Measurements from ENCODE around the gene EME1. TPM values are rescaled to one million over a fixed set of nuclear protein-coding genes. Genes with fewer than 3 reads are reported as not detected.

EME1 gene
- total and polyA plus RNA-seq, 5 donors: 0.36 to 0.59 (median 0.46) TPM; not detected in 2

DNA sequence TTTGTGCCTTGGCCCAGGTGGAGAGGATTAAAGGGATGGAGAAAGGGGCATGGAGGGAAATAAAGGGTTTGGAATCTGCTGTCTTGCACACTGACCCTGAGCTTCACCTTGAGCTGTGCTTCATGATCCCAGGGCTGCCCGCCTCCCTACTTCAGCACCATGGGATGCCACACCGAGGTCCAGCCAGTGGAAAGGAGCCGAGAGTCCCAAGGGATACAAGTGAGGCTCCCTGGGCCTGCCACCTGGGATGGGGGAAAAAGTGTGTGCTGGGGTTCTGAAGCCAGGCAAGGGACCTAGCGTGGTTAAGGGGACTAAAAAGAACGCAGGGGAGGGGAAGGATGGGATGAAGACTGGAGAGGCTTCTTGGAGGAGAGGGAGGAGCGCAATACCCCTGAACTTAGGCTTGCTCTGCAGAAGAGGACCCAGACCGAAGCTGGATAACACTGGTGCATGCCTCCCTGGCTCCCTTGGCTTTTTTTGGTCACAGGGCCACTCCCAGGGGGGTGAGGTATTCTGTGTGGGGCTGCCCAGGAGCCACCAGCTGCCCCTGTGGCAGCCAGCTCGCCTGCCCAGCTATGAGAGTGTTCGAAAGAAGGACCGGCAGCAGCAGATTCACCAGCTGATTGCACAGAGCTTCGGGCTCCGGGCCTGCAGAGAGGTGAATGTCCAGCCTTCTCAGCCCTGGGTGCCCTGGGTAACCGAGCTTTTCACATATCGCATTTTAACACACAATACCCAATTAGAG lies 7.2 kb upstream of the EME1 start:
- intact Hi-C loops (cut with DNase I): loop anchor here in 2 of 4 donors (10.0 kb wide), 1 partner anchor 109 kb away; the partner anchor contains the start of gene RSAD1 (in 2 of the 2)
- WGBS: 89% methylated on average over 14 of the region's 14 CpGs
- Histone ChIP-seq H3K9me3 (ENCODE audit: control insufficient read depth, low read length) (no peaks in the 10 kb centered on the region), H3K27me3 (ENCODE audit: control insufficient read depth, insufficient read depth) (no peaks in the 10 kb centered on the region), H3K4me3 (ENCODE audit: low read length) (no peak overlapping the region), H3K27ac (ENCODE audit: low read length) (no peak overlapping the region), H3K4me1 (ENCODE audit: control insufficient read depth, insufficient read depth, low read length) (no peaks in the 10 kb centered on the region)
- ATAC-seq (no peak), DNase-seq (no peak)

DNA sequence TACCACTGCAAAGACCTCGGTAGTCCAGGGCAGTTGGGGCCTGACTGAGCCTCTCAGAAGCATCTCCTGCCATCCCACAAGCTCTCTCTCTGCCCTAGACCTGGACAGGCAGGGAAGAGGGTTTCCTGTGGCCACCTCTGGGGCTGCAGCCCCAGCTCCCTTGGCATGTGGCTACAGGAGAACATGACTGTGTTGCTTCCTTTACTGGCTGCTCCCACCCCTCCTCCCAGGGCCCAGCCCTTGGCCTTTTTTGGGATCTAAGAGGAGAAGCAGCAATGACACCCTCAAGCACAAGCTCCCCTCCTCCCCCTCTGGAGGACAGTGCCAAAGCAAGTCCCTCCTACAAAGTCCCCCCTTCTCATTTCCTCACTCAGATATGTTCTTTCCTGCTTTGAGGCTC lies 5.6 kb upstream of the EME1 start:
- H3K4me3 ChIP-seq (ENCODE audit: low read length): no peak overlapping the region
- no peak for ATAC-seq
- no peak overlapping the region for H3K27ac ChIP-seq (ENCODE audit: low read length)
- no peaks in the 10 kb centered on the region for H3K9me3 ChIP-seq (ENCODE audit: control insufficient read depth, low read length)
- intact Hi-C loops (cut with DNase I): loop anchor here in 2 of 4 donors (10.0 kb wide), 1 partner anchor 107 kb away; the partner anchor contains the start of gene RSAD1 (in 2 of the 2)
- DNase-seq: no peak
- H3K27me3 ChIP-seq (ENCODE audit: control insufficient read depth, insufficient read depth): no peaks in the 10 kb centered on the region
- no peaks in the 10 kb centered on the region for H3K4me1 ChIP-seq (ENCODE audit: control insufficient read depth, insufficient read depth, low read length)
- 93% methylated on average over 1 of the region's 1 CpG for WGBS

DNA sequence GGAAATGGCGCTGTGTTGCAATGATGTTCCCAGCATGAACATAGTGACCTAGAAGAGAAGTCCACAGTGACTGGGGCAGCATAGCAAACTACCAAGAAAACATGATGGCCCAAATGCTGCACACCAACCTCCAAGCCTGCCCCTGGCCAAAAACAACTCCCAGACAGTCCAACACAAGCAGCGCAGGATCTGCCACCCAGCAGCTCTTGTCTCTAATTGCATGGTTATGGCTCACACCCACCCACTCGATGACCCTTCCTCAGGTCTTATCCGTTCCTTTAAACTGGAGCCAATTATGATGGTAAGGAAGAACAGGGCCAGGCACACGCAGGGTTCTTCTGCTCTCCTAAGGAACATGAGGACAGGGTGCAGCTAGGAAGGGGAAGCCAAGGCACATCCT lies 3.0 kb upstream of the EME1 start:
- intact Hi-C loops (cut with DNase I): no loop called here
- no peak for DNase-seq
- H3K27me3 ChIP-seq (ENCODE audit: control insufficient read depth, insufficient read depth): no peaks in the 10 kb centered on the region
- H3K27ac ChIP-seq (ENCODE audit: low read length): no peak overlapping the region
- no peak overlapping the region for H3K4me3 ChIP-seq (ENCODE audit: low read length)
- no peak for ATAC-seq
- H3K4me1 ChIP-seq (ENCODE audit: control insufficient read depth, insufficient read depth, low read length): no peaks in the 10 kb centered on the region
- WGBS: 90% methylated on average over 5 of the region's 5 CpGs
- H3K9me3 ChIP-seq (ENCODE audit: control insufficient read depth, low read length): no peaks in the 10 kb centered on the region

DNA sequence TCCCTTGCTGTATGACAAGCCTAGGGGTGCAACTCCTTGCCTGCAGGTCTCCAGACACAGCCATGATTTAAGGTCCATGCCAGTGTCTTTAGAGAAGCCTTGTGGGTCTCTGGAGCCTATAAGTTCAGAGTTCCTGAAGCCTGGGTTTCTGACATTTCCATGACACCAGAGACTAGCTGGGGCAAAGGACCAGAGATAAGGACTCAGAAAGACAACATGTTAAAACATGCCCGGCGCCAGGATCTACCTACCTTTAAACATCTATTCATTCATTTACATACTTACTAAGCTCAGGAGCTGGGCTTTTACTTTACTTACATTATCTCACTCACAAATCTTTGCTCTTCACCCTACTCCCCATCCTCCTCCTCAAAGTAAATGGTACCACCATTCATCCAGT lies 1.5 kb upstream of the EME1 start:
- H3K27me3 ChIP-seq (ENCODE audit: control insufficient read depth, insufficient read depth): no peaks in the 10 kb centered on the region
- ATAC-seq: no peak
- no peak overlapping the region for H3K27ac ChIP-seq (ENCODE audit: low read length)
- DNase-seq: no peak
- intact Hi-C loops (cut with DNase I): no loop called here
- no peak overlapping the region for H3K4me3 ChIP-seq (ENCODE audit: low read length)
- no peaks in the 10 kb centered on the region for H3K9me3 ChIP-seq (ENCODE audit: control insufficient read depth, low read length)
- no peaks in the 10 kb centered on the region for H3K4me1 ChIP-seq (ENCODE audit: control insufficient read depth, insufficient read depth, low read length)
- WGBS: 95% methylated on average over 2 of the region's 2 CpGs

DNA sequence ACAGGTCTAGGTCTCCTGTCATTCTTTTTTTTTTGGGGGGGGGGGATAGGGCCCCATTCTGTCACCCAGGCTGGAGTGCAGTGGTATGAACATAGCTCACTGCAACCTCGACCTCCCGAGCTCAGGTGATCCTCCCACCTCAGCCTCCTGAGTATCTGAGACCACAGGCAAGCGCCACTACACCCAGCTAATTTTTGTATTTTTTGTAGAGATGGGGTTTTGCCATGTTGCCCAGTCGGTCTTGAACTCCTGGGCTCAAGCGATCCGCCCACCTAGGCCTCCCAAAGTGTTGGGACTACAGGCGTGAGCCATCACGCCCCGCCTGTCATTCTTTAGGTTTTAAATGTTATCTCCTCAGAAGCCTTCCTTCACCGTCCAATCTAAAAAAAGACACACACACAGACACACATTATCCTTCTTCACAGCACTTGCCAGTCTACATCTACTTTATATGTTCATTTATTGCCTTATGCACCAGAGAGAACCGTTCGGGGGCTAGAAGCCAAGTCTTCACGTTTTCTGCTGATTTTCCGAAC lies 739 bp upstream of the EME1 start:
- intact Hi-C loops (cut with DNase I): no loop called here
- DNase-seq: no peak
- no peaks in the 10 kb centered on the region for H3K9me3 ChIP-seq (ENCODE audit: control insufficient read depth, low read length)
- 20% methylated on average over 14 of the region's 14 CpGs for WGBS
- peak overlapping the region; percentile 88 for H3K27ac ChIP-seq (ENCODE audit: low read length)
- peak in 1 of 2 donors; percentile 16 for ATAC-seq
- no peaks in the 10 kb centered on the region for H3K4me1 ChIP-seq (ENCODE audit: control insufficient read depth, insufficient read depth, low read length)
- H3K4me3 ChIP-seq (ENCODE audit: low read length): peak overlapping the region; percentile 56
- H3K27me3 ChIP-seq (ENCODE audit: control insufficient read depth, insufficient read depth): no peaks in the 10 kb centered on the region

DNA sequence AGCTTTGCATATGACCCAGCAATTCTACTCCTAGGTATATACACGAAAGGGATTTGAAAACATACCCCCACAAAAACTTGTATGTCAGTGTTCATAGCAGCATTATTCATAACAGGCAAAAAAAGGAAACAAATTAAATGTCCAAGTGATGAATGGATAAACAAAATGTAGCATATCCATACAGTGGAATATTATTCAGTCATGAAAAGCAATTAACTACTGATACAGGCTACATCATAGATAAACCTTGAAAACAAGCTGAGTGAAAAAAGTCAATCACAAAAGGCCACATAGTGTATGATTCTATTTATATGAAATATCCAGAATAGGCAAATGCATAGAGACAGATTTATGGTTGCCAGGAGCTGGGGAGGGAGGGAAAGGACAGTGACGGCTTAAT lies 676 bp downstream of the EME1 start:
- no peaks in the 10 kb centered on the region for H3K4me1 ChIP-seq (ENCODE audit: control insufficient read depth, insufficient read depth, low read length)
- WGBS: 81% methylated on average over 2 of the region's 2 CpGs
- DNase-seq (no peak), ATAC-seq (no peak)
- H3K9me3 ChIP-seq (ENCODE audit: control insufficient read depth, low read length): no peaks in the 10 kb centered on the region
- H3K4me3 ChIP-seq (ENCODE audit: low read length): no peak overlapping the region
- H3K27ac ChIP-seq (ENCODE audit: low read length): no peak overlapping the region
- no peaks in the 10 kb centered on the region for H3K27me3 ChIP-seq (ENCODE audit: control insufficient read depth, insufficient read depth)
- intact Hi-C loops (cut with DNase I): no loop called here

DNA sequence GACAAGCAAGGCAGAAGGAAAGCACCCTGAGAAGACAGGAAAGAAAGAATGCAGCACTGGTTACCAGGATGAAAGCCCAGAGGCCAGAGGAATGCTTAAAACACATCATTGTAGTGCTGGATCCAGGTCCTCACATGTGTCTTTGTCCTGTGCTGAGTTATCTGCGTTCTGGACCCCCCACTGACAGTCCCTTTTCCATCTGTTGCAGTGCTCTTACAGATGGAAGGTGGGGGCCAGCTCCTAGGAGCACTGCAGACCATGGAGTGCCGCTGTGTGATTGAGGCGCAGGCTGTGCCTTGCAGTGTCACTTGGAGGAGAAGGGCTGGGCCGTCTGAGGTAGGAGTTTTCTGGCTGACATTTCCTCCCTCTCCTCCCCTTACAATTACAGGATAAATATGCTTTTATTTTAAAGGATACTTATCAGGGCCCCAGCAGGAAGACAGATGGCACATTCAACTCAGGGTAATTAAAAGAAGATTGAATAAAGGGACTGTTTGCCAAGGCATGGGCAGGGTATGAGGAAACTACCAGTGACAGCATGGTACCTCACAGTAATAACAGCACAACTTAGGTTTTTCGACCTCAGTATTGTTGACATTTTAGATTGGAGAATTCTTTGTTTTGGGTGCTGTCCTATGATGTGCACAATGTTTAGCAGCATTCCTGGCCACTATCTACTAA lies 3.0 kb downstream of the EME1 start:
- intact Hi-C loops (cut with DNase I): no loop called here
- H3K4me1 ChIP-seq (ENCODE audit: control insufficient read depth, insufficient read depth, low read length): no peaks in the 10 kb centered on the region
- H3K27me3 ChIP-seq (ENCODE audit: control insufficient read depth, insufficient read depth): no peaks in the 10 kb centered on the region
- ATAC-seq (no peak), DNase-seq (no peak)
- H3K4me3 ChIP-seq (ENCODE audit: low read length): no peak overlapping the region
- no peaks in the 10 kb centered on the region for H3K9me3 ChIP-seq (ENCODE audit: control insufficient read depth, low read length)
- H3K27ac ChIP-seq (ENCODE audit: low read length): no peak overlapping the region
- WGBS: 78% methylated on average over 5 of the region's 5 CpGs

DNA sequence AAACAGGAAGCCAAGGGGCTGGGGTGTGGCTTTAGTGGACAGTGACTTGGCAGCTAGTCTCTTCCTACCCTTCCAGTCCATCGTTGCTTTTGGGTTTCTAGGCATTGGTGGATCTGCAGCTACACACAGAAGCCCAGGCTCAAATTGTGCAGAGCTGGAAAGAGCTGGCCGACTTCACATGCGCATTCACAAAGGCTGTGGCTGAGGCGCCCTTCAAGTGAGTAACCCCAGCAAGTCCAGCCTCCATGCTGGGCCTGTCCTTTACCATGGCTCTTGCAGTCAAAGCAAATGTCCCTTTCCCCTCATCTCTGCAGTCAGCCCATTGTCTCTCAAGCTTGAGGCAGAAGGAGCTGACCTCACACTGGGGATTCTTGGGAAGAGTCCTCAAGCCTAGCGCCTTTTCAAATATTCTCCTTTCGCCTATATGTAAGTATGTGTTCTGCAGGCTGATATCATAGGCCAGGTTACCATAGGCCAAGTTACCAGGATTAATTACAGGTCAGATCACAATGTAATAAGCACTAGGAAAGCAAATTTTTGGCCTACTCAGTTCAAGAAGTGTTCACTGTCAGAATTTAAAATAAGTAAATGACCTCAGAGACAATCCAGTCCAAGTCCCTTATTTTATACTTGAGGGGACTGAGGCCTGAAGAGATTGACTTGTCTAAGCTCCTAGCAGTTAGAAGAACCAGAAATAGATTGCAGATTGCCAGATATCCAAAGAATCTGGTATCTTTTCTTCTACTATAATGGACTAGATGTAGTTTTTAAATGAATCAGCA lies 6.5 kb downstream of the EME1 start:
- 90% methylated on average over 6 of the region's 6 CpGs for WGBS
- Histone ChIP-seq H3K27ac (ENCODE audit: low read length) (no peak overlapping the region), H3K9me3 (ENCODE audit: control insufficient read depth, low read length) (no peaks in the 10 kb centered on the region), H3K27me3 (ENCODE audit: control insufficient read depth, insufficient read depth) (no peaks in the 10 kb centered on the region), H3K4me1 (ENCODE audit: control insufficient read depth, insufficient read depth, low read length) (no peaks in the 10 kb centered on the region), H3K4me3 (ENCODE audit: low read length) (no peak overlapping the region)
- no peak for DNase-seq
- no peak for ATAC-seq
- intact Hi-C loops (cut with DNase I): no loop called here

DNA sequence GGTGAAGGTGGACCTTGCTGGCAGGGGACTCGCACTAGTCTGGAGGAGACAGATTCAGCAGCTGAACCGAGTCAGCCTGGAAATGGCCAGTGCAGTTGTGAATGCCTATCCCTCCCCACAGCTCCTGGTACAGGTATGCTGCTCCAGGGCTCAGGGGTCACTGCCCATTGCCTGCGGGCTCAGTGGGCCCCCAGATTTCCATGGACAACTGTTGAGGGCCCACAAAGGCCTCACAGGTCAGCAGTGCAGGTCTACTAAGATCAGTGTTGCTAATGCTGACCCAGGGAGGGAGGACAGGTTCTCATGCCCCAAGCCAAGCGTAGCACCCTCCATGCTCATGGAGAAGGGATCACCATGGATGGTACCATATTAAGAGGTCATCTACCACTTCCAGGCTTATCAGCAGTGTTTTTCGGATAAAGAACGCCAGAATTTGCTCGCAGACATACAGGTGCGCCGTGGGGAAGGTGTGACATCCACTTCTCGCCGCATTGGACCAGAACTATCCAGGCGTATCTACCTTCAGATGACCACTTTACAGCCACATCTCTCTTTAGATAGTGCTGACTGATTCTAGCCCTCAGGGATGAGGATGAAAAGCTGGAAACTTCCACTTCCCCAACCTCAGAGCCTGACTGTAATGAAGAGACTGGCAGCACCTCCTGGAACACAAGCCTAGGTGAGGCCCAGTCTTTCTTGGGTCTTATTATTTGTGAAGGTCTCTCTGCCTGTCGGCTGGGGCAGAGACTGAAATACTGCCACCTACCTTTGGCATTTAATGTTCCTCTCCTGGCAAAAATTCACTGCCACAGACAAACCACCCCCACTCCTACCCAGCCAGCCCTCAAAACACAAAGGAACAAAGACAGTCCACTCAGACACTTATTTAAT lies 7.6 kb downstream of the EME1 start:
- Histone ChIP-seq H3K9me3 (ENCODE audit: control insufficient read depth, low read length) (no peaks in the 10 kb centered on the region), H3K4me3 (ENCODE audit: low read length) (no peak overlapping the region), H3K27ac (ENCODE audit: low read length) (no peak overlapping the region), H3K27me3 (ENCODE audit: control insufficient read depth, insufficient read depth) (no peaks in the 10 kb centered on the region), H3K4me1 (ENCODE audit: control insufficient read depth, insufficient read depth, low read length) (no peaks in the 10 kb centered on the region)
- intact Hi-C loops (cut with DNase I): no loop called here
- peak in 1 of 2 donors; percentile 40 for ATAC-seq
- DNase-seq: no peak
- 89% methylated on average over 13 of the region's 13 CpGs for WGBS

DNA sequence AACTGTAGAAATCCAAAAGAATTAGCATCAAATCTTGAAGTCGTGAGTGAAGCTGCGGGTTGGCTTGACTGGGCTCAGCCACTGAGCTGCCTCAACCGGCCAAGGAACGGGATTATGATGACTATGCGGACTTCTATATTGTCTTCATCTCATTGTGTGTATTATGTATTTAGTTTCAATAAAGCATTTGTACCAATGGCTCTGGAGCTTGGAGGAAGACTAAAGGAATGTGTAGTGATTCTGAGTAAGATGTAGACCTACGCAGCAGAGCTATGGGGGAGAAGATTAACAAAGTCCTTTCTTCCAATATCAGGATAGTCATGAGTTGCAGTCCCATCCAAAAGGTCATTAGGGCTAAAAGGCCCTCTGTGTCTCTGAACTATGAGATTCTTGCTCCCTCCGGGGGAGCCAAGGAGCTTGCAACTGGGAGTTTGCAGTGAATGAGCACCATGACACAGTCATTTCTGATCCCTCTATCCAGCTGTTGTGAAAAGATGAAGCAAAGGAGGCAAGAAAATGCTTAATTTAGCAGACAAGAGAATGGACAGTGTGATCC lies 8.3 kb downstream of the EME1 start:
- Histone ChIP-seq H3K4me3 (ENCODE audit: low read length) (no peak overlapping the region), H3K27ac (ENCODE audit: low read length) (no peak overlapping the region), H3K4me1 (ENCODE audit: control insufficient read depth, insufficient read depth, low read length) (no peaks in the 10 kb centered on the region), H3K9me3 (ENCODE audit: control insufficient read depth, low read length) (no peaks in the 10 kb centered on the region), H3K27me3 (ENCODE audit: control insufficient read depth, insufficient read depth) (no peaks in the 10 kb centered on the region)
- no peak for ATAC-seq
- DNase-seq: no peak
- intact Hi-C loops (cut with DNase I): no loop called here
- 85% methylated on average over 7 of the region's 7 CpGs for WGBS
